HG03159 (cell line): ENCODE data around the gene CD37.
"Not testable (repeated sequence)": the region's sequence is repeated elsewhere in the genome, so short reads cannot be mapped to it uniquely, and the experiment has no call there.

ENCODE experiments used
- ATAC-seq: cut with Tn5 transposase; IDR thresholded peaks from one replicate; pipeline ENCODE4 v1.9.1; 2021; ENCODE audit warnings: mild to moderate bottlenecking, moderate library complexity; ENCODE audit not compliant: unreplicated experiment

CD37 gene

GRCh38 chr19:49373174-49373573 lies 38.0 kb downstream of the CD37 start:
- ATAC-seq = not testable (repeated sequence)

GRCh38 chr19:49374665-49375434 lies 39.6 kb downstream of the CD37 start:
- no peak for ATAC-seq

- no peak for ATAC-seq
Observed at GRCh38 chr19:49378512-49378911, 43.3 kb downstream of the CD37 start.

GRCh38 chr19:49380391-49380790 lies 45.2 kb downstream of the CD37 start:
- ATAC-seq = no peak

- no peak for ATAC-seq
Observed at GRCh38 chr19:49382639-49383038, 47.4 kb downstream of the CD37 start.

GRCh38 chr19:49383599-49383998 lies 48.4 kb downstream of the CD37 start:
- no peak for ATAC-seq

- no peak for ATAC-seq
Observed at GRCh38 chr19:49387936-49388372, 52.7 kb downstream of the CD37 start, which contains the start of gene KASH5. Gene KASH5 (plus strand): TSS chr19:49388249. CDS start chr19:49390884, 2,635 bp downstream.

GRCh38 chr19:49389406-49389805 lies 54.2 kb downstream of the CD37 start:
- no peak for ATAC-seq
